ENCODE results near the gene KIAA1549. TPM values are rescaled to one million over a fixed set of nuclear protein-coding genes. Genes with fewer than 3 reads are reported as not detected.

Gene KIAA1549
- total and polyA plus RNA-seq, 8 donors, result 0.15 to 7.8 (median 1.4) TPM

- DNase-seq, result no peak
- Histone ChIP-seq H3K36me3 (no peaks in the 10 kb centered on the region), H3K27me3 (no peaks in the 10 kb centered on the region), H3K9me3 (no peaks in the 10 kb centered on the region), H3K27ac (no peak overlapping the region), H3K4me3 (no peak overlapping the region), H3K4me1 (no peaks in the 10 kb centered on the region)
- TF ChIP-seq POLR2A (IDR thresholded peaks at IDR 0.05), result no peak
- no peak for TF ChIP-seq EP300 (IDR thresholded peaks at IDR 0.05)
- TF ChIP-seq POLR2AphosphoS5 (IDR thresholded peaks at IDR 0.05), result no peak
- no peak for TF ChIP-seq CTCF (IDR thresholded peaks at IDR 0.05)
- 84 to 93% (median 89%) methylated on average over 3 of the region's 3 CpGs for WGBS, 5 donors
- intact Hi-C loops (cut with DNase I; ENCODE audit: low total_unique reads), result no loop called here
These were observed 30.2 kb upstream of the KIAA1549 start for GRCh38 chr7:139011373-139011772.

GRCh38 chr7:139004321-139005090 is 23.3 kb upstream of the KIAA1549 start:
- Histone ChIP-seq H3K36me3 (no peaks in the 10 kb centered on the region), H3K9me3 (peaks cover 0 to 12% (median 3%) of the 10 kb centered on the region in 4 donors), H3K4me3 (no peak overlapping the region), H3K4me1 (no peaks in the 10 kb centered on the region), H3K27me3 (no peaks in the 10 kb centered on the region), H3K27ac (no peak overlapping the region)
- no peak for TF ChIP-seq EP300 (IDR thresholded peaks at IDR 0.05)
- TF ChIP-seq POLR2A (IDR thresholded peaks at IDR 0.05), result no peak
- TF ChIP-seq CTCF (IDR thresholded peaks at IDR 0.05), result no peak
- TF ChIP-seq POLR2AphosphoS5 (IDR thresholded peaks at IDR 0.05), result no peak
- DNase-seq, result no peak
- intact Hi-C loops (cut with DNase I; ENCODE audit: low total_unique reads), result no loop called here

DNA sequence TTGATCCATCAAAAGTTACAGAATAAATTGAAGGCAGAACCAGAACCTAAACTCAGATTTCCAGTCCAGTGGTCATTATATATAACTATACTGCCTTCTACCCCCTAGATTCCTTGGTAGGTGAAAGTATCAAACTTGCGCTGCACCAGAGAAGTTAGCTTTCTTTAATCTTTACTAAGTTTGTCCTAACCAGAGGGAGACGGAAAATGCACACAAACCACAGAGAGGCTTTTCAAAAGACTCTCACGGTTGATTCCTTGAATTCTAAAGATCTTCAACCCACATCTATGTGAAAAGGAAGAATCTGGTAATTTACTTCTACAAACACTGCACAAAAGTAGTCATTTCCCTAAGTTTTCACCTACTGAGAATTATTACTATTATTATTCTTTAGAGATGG is 18.2 kb upstream of the KIAA1549 start:
- Histone ChIP-seq H3K4me1 (no peaks in the 10 kb centered on the region), H3K27ac (no peak overlapping the region), H3K9me3 (peaks cover 0 to 7% (median 3%) of the 10 kb centered on the region in 4 donors), H3K36me3 (no peaks in the 10 kb centered on the region), H3K4me3 (no peak overlapping the region), H3K27me3 (no peaks in the 10 kb centered on the region)
- no peak for DNase-seq
- WGBS, 5 donors, result 72 to 87% (median 72%) methylated on average over 3 of the region's 3 CpGs
- intact Hi-C loops (cut with DNase I; ENCODE audit: low total_unique reads), result no loop called here
- no peak for TF ChIP-seq CTCF (IDR thresholded peaks at IDR 0.05)
- no peak for TF ChIP-seq POLR2A (IDR thresholded peaks at IDR 0.05)
- no peak for TF ChIP-seq POLR2AphosphoS5 (IDR thresholded peaks at IDR 0.05)
- no peak for TF ChIP-seq EP300 (IDR thresholded peaks at IDR 0.05)

GRCh38 chr7:138992052-138992531 is 10.9 kb upstream of the KIAA1549 start:
- 75 to 89% (median 84%) methylated on average over 8 of the region's 8 CpGs for WGBS, 5 donors
- intact Hi-C loops (cut with DNase I; ENCODE audit: low total_unique reads), result no loop called here

More at GRCh38 chr7:138992052-138992531, 10.9 kb upstream of the KIAA1549 start:
- H3K27ac ChIP-seq, result no peak overlapping the region
- no peak overlapping the region for H3K4me3 ChIP-seq
- TF ChIP-seq CTCF (IDR thresholded peaks at IDR 0.05) (no peak), EP300 (IDR thresholded peaks at IDR 0.05) (no peak), POLR2AphosphoS5 (IDR thresholded peaks at IDR 0.05) (no peak), POLR2A (IDR thresholded peaks at IDR 0.05) (no peak)
- no peaks in the 10 kb centered on the region for H3K36me3 ChIP-seq
- DNase-seq, result no peak
- peaks cover 0 to 9% (median 3%) of the 10 kb centered on the region in 4 donors for H3K9me3 ChIP-seq
- no peaks in the 10 kb centered on the region for H3K27me3 ChIP-seq
- H3K4me1 ChIP-seq, result no peaks in the 10 kb centered on the region

Data from stomach (tissue), 9 donors.